22Rv1 (cell line): ENCODE results near the gene EEF1AKMT3.

Experiments used
- ZFX ChIP-seq: fragments of 450-650 bp; IDR thresholded peaks from 2 replicates; pipeline ENCODE4 v1.6.1; 2017; ENCODE audit warnings: antibody characterized with exemption, borderline replicate concordance
- TF ChIP-seq, protein P1 (sequence below): fragments of 450-650 bp; IDR thresholded peaks from 2 replicates; pipeline ENCODE4 v1.5.1; 2017; ENCODE audit warnings: mild to moderate bottlenecking

DNA sequence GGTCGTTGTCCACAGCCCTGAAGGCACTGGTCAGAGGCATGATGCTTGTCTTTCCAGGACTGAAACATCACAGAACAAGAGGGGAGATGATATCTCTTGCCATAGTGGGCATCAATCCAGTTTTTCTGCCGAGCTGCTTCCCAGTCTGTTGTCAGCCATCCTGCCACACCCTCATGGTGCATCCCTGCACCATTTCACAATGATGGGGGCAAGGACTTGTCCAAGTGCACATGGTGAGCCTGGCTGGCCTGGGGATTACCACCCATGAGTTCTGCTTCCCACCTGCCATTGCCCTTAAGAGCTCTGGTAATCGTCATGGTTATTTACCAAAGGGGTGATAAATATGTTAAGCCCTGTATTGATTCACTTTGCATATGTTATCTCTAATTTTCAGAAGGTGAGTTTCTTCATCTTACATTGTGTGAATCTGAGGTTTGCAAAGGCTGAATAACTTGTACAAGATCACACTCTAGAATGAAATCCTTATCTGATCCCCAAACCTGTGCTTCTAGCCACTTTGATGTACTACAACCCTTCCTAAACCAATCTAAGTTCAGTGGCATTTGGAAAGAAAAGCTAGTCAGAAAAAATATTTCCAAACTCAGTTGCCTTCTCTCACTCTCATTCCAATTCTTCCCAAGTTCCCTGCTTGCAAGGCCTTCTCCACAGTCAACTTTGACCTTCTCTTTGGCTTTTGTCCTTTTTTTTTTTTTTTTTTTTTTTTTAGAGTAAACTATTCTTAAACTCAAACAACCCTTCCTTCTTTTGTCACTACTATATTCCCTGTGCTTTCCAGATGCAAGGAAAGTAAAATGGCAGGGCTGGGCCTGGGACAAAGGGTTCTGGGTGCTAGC lies 43.8 kb downstream of the EEF1AKMT3 start:
- TF ChIP-seq, protein P1, sequence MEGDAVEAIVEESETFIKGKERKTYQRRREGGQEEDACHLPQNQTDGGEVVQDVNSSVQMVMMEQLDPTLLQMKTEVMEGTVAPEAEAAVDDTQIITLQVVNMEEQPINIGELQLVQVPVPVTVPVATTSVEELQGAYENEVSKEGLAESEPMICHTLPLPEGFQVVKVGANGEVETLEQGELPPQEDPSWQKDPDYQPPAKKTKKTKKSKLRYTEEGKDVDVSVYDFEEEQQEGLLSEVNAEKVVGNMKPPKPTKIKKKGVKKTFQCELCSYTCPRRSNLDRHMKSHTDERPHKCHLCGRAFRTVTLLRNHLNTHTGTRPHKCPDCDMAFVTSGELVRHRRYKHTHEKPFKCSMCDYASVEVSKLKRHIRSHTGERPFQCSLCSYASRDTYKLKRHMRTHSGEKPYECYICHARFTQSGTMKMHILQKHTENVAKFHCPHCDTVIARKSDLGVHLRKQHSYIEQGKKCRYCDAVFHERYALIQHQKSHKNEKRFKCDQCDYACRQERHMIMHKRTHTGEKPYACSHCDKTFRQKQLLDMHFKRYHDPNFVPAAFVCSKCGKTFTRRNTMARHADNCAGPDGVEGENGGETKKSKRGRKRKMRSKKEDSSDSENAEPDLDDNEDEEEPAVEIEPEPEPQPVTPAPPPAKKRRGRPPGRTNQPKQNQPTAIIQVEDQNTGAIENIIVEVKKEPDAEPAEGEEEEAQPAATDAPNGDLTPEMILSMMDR = no peak
- TF ChIP-seq ZFX = no peak
